Mesendoderm (in vitro differentiated cells): ENCODE data around the gene CYB561D2.

ENCODE experiments used
- DNase-seq: peaks from one replicate; pipeline ENCODE4 v3.0.0; 2013
- H2AK5ac ChIP-seq: 2 replicates; pipeline ENCODE4 v1.6.1; 2013; ENCODE audit warnings: low read length, inconsistent platforms
- H2BK120ac ChIP-seq: 2 replicates; pipeline ENCODE4 v1.6.1; 2013; ENCODE audit warnings: low read depth, mild to moderate bottlenecking, low read length, moderate library complexity, mixed read lengths
- H2BK15ac ChIP-seq: replicated peaks from 2 replicates; pipeline ENCODE4 v1.6.1; 2013; ENCODE audit warnings: low read depth, mild to moderate bottlenecking, moderate library complexity
- H2BK5ac ChIP-seq: 2 replicates; pipeline ENCODE4 v1.6.1; 2013; ENCODE audit warnings: low read length, inconsistent platforms
- H3K18ac ChIP-seq: 2 replicates; pipeline ENCODE4 v1.6.1; 2013; ENCODE audit warnings: mild to moderate bottlenecking, low read length, mixed read lengths
- H3K23ac ChIP-seq: one replicate; pipeline ENCODE4 v1.6.1; 2013; ENCODE audit warnings: low read length
- H3K27ac ChIP-seq: 2 replicates; pipeline ENCODE4 v1.5.1; 2013; ENCODE audit warnings: low read depth, mild to moderate bottlenecking, inconsistent platforms, low read length, moderate library complexity
- H3K27me3 ChIP-seq: 2 replicates; pipeline ENCODE4 v1.6.1; 2013; ENCODE audit warnings: low read length, control low read depth, mild to moderate bottlenecking, inconsistent platforms; ENCODE audit not compliant: insufficient read depth, poor library complexity
- H3K36me3 ChIP-seq: 2 replicates; pipeline ENCODE4 v1.6.1; 2013; ENCODE audit warnings: low read length, inconsistent platforms; ENCODE audit not compliant: control insufficient read depth, insufficient read depth
- H3K4ac ChIP-seq: one replicate; pipeline ENCODE4 v1.6.1; 2013; ENCODE audit warnings: low read depth, mild to moderate bottlenecking, low read length, moderate library complexity
- H3K4me1 ChIP-seq: 2 replicates; pipeline ENCODE4 v1.6.1; 2013; ENCODE audit warnings: low read depth, low read length, inconsistent platforms; ENCODE audit not compliant: control insufficient read depth
- H3K4me2 ChIP-seq: 2 replicates; pipeline ENCODE4 v1.6.1; 2013; ENCODE audit warnings: low read length
- H3K4me3 ChIP-seq: 2 replicates; pipeline ENCODE4 v1.5.1; 2013; ENCODE audit warnings: mild to moderate bottlenecking, low read length
- H3K56ac ChIP-seq: one replicate; pipeline ENCODE4 v1.6.1; 2013; ENCODE audit warnings: low read length
- H3K79me1 ChIP-seq: 2 replicates; pipeline ENCODE4 v1.6.1; 2013; ENCODE audit warnings: low read length, inconsistent platforms
- H3K79me2 ChIP-seq: 2 replicates; pipeline ENCODE4 v1.6.1; 2013; ENCODE audit warnings: mild to moderate bottlenecking, low read length; ENCODE audit not compliant: control insufficient read depth, insufficient read depth
- H3K9ac ChIP-seq: 2 replicates; pipeline ENCODE4 v1.6.1; 2013; ENCODE audit warnings: low read length, inconsistent platforms
- H4K5ac ChIP-seq: one replicate; pipeline ENCODE4 v1.6.1; 2013; ENCODE audit warnings: low read length
- H4K8ac ChIP-seq: one replicate; pipeline ENCODE4 v1.6.1; 2013; ENCODE audit warnings: low read depth, mild to moderate bottlenecking, control low read depth, low read length, moderate library complexity
- WGBS: extraction: QIAGEN DNeasy Blood & Tissue Kit; methylation state at CpG from one replicate; pipeline ENCODE4 v1.1.7; 2013; ENCODE audit warnings: low lambda C conversion rate, missing lambda C conversion rate; ENCODE audit not compliant: insufficient coverage; ENCODE audit errors: extremely low coverage; 5-methylcytosine and 5-hydroxymethylcytosine counted together

CYB561D2 gene

DNA sequence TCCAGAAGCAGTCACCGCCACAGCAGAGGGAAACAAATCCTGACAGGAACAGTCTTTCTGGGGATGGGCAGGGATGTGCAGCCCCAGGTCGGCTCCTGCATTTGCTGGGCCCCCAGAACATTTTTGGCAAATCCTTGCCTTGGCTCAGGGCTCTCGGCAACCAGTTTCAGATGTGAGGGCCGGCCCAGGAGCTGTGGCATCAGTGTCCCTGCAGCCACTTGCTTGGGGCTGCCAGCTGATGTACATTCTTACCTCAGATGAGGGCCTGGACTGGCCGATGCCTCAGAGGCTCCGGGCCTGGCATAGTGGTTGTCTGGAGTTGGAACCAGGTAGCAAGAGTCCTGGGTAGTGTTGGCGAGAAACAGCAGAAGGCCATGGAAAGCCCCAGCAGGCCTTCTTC, 4.2 kb downstream of the CYB561D2 start:
- Histone ChIP-seq H3K79me2 (peaks cover 17% of the 10 kb centered on the region), H3K23ac (no peak overlapping the region), H3K27me3 (no peaks in the 10 kb centered on the region), H3K18ac (no peak overlapping the region), H4K8ac (no peak overlapping the region), H2BK120ac (no peak overlapping the region), H2BK5ac (no peak overlapping the region), H3K4ac (no peak overlapping the region), H3K4me3 (no peak overlapping the region), H3K36me3 (peaks cover 3% of the 10 kb centered on the region), H2BK15ac (no peak overlapping the region), H3K27ac (no peak overlapping the region), H3K4me1 (peaks cover 26% of the 10 kb centered on the region), H4K5ac (no peak overlapping the region), H2AK5ac (no peak overlapping the region), H3K9ac (no peak overlapping the region), H3K79me1 (peaks cover 28% of the 10 kb centered on the region), H3K56ac (no peak overlapping the region), H3K4me2 (no peak overlapping the region)
- WGBS, result no CpG with 5 or more reads among the region's 7 CpGs
- DNase-seq, result no peak

DNA sequence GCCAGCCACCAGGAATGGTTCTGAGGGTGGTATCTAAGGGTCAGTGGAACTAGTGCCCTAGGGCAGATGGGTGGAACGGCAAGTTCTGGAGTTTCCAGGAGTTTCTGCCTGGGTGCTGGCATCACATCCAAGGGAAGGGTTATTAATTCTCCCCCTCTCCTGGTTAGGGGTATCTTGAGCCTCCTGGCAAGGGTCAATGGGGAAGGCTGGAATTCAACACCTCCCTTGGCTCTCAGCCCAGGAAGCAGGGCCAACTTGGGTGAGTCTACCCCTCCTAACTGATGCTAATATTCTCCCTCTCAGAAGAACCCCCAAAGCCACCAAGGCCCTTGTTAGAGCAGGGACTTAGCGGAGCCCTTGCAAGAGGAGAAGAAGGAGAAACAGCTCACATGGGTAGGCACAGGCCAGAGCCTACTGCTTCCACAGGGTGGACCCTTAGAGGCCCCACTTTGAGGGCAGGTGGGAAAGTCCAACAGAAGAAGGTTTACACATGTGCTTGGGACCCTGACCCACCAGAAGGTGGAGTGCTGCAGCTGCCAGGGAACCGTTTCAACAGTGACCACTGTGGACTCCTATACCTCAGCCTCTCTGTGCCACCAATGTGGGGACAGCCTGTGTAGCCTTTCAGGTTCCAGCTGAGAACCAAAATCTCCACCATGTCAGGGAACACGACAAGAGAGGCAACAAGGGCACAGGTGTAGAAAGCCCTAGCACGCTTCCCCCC, 5.3 kb downstream of the CYB561D2 start:
- no peak overlapping the region for H2BK15ac ChIP-seq
- H3K79me2 ChIP-seq, result peaks cover 17% of the 10 kb centered on the region
- no peak overlapping the region for H2BK5ac ChIP-seq
- H3K4me1 ChIP-seq, result peaks cover 21% of the 10 kb centered on the region
- H4K8ac ChIP-seq, result no peak overlapping the region
- peaks cover 28% of the 10 kb centered on the region for H3K79me1 ChIP-seq
- no peak overlapping the region for H3K4me2 ChIP-seq
- H3K27ac ChIP-seq, result no peak overlapping the region
- H3K27me3 ChIP-seq, result no peaks in the 10 kb centered on the region
- no peak overlapping the region for H3K18ac ChIP-seq
- WGBS, result no CpG with 5 or more reads among the region's 5 CpGs
- no peak overlapping the region for H2AK5ac ChIP-seq
- peaks cover 3% of the 10 kb centered on the region for H3K36me3 ChIP-seq
- H4K5ac ChIP-seq, result no peak overlapping the region
- H3K4me3 ChIP-seq, result no peak overlapping the region
- H3K4ac ChIP-seq, result no peak overlapping the region
- no peak overlapping the region for H2BK120ac ChIP-seq
- no peak overlapping the region for H3K9ac ChIP-seq
- no peak overlapping the region for H3K23ac ChIP-seq
- no peak for DNase-seq
- H3K56ac ChIP-seq, result no peak overlapping the region

DNA sequence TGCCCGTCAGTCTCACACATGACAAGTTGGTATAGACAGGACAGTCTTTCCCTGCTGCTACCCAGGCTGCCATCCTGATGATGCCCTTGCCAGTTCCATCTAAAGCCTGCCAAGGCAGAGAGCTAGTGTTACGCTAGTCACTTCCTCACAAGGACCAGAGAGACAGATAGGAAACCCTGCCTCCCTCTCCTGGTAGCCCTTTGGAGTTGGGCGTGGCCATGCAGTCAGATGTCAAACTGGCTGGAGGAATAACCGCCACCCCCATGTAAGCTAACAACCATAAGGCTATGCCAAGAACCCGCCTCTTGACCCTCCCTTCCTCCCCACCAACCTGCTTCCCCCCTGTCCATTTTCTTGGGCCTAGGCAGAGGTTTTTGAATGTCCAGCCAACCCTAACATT, 5.9 kb downstream of the CYB561D2 start:
- no peak overlapping the region for H3K27ac ChIP-seq
- H3K4ac ChIP-seq, result no peak overlapping the region
- H2BK120ac ChIP-seq, result no peak overlapping the region
- no peak overlapping the region for H3K56ac ChIP-seq
- H3K9ac ChIP-seq, result peak overlapping the region; percentile 97
- H2BK5ac ChIP-seq, result no peak overlapping the region
- H3K79me2 ChIP-seq, result peaks cover 17% of the 10 kb centered on the region
- no peak overlapping the region for H3K4me3 ChIP-seq
- H3K4me2 ChIP-seq, result no peak overlapping the region
- WGBS, result no CpG with 5 or more reads among the region's 5 CpGs
- H3K23ac ChIP-seq, result no peak overlapping the region
- no peak overlapping the region for H2BK15ac ChIP-seq
- H3K18ac ChIP-seq, result no peak overlapping the region
- H3K79me1 ChIP-seq, result peaks cover 28% of the 10 kb centered on the region
- no peak overlapping the region for H4K5ac ChIP-seq
- H3K4me1 ChIP-seq, result peaks cover 18% of the 10 kb centered on the region
- H3K27me3 ChIP-seq, result no peaks in the 10 kb centered on the region
- H2AK5ac ChIP-seq, result no peak overlapping the region
- peaks cover 3% of the 10 kb centered on the region for H3K36me3 ChIP-seq
- DNase-seq, result no peak
- no peak overlapping the region for H4K8ac ChIP-seq

DNA sequence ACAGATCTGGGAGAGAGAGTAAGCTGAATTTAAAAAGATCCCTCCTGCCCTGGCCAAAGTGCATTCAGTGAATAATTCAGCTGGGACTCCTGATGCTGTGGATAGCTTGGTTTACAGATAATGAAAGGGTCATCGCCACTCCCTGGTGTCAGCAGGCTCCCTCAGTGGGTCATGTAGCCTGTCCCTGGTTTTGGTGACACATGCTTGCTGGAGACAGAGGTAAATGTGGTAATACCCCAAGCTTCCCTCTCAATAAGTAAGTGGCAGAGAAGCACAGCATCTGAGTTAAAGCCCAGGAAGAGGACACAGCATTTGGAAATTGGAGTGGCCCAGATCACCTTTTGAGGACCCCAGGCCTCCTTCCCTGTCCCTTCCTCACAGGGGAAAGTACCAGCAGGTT, 6.8 kb downstream of the CYB561D2 start:
- Histone ChIP-seq H4K8ac (no peak overlapping the region), H4K5ac (no peak overlapping the region), H3K27me3 (no peaks in the 10 kb centered on the region), H3K36me3 (peaks cover 3% of the 10 kb centered on the region), H2BK15ac (no peak overlapping the region), H3K27ac (no peak overlapping the region), H2BK5ac (no peak overlapping the region), H3K4me3 (no peak overlapping the region), H3K79me2 (peaks cover 17% of the 10 kb centered on the region), H2BK120ac (no peak overlapping the region), H3K79me1 (peaks cover 28% of the 10 kb centered on the region), H3K9ac (peak overlapping the region; percentile 97), H3K23ac (no peak overlapping the region), H3K4me1 (peaks cover 18% of the 10 kb centered on the region), H3K4ac (no peak overlapping the region), H3K56ac (peak overlapping the region; percentile 12), H2AK5ac (no peak overlapping the region), H3K18ac (no peak overlapping the region), H3K4me2 (peak overlapping the region; percentile 77)
- WGBS, result no CpG with 5 or more reads among the region's 1 CpG
- DNase-seq, result no peak

DNA sequence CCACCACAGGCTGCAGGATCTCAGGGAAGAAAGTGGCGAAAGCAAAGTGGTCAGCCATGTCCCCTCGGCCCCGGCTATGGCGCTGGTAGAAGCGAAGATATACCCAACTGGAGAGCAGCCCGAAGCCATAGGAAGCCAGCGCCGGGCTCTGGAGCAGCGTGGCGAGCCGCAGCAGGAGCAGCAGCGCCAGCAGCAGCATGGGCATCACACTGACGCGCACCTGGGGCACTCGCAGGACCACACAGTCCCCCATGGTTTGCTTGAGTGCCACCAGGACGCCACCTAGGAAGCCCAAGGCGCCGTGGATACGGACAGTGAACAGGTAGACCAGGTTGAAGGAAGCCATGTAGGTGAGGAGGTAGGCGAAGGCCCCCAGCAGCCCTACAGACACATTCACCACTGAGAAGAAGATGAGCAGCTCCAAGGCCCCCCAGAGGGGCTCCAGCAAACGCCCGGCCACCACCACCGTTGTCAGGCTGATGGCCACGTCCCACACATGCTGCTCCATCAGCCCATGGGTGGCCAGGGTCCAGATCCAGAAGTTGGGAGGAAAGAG, 7.8 kb downstream of the CYB561D2 start:
- H4K8ac ChIP-seq, result no peak overlapping the region
- no peak for DNase-seq
- WGBS, result no CpG with 5 or more reads among the region's 24 CpGs
- H2BK15ac ChIP-seq, result no peak overlapping the region
- H3K4me3 ChIP-seq, result peak overlapping the region; percentile 87
- no peak overlapping the region for H3K4ac ChIP-seq
- peak overlapping the region; percentile 97 for H3K9ac ChIP-seq
- H3K27ac ChIP-seq, result no peak overlapping the region
- H3K79me1 ChIP-seq, result peaks cover 28% of the 10 kb centered on the region
- peak overlapping the region; percentile 77 for H3K4me2 ChIP-seq
- H4K5ac ChIP-seq, result no peak overlapping the region
- H3K36me3 ChIP-seq, result peaks cover 3% of the 10 kb centered on the region
- no peak overlapping the region for H2AK5ac ChIP-seq
- peak overlapping the region; percentile 24 for H3K23ac ChIP-seq
- peak overlapping the region; percentile 100 for H3K56ac ChIP-seq
- peaks cover 18% of the 10 kb centered on the region for H3K4me1 ChIP-seq
- H3K79me2 ChIP-seq, result peaks cover 17% of the 10 kb centered on the region
- H2BK5ac ChIP-seq, result no peak overlapping the region
- H2BK120ac ChIP-seq, result no peak overlapping the region
- H3K27me3 ChIP-seq, result no peaks in the 10 kb centered on the region
- no peak overlapping the region for H3K18ac ChIP-seq
